K562 (cell line): ENCODE measurements around the gene TMEM117. TPM values are rescaled to one million over a fixed set of nuclear protein-coding genes. Genes with fewer than 3 reads are reported as not detected.

Source experiments
- ATAC-seq: fragments of 200-7000 bp; cut with Tn5 transposase; 3 replicates; pipeline ENCODE4 v1.9.1; 2020; ENCODE audit warnings: moderate library complexity
- BruUV-seq: library from RNA; stranded (reverse); fragments of 400-500 nt; replicated peaks from 2 replicates; lab custom pipeline; 2021; lab: Mats Ljungman, UMichigan
- CTCF ChIA-PET: fragments of 300-600 bp; formaldehyde crosslinking; extraction: SDS; loops from one replicate; lab custom pipeline; 2021; ENCODE audit warnings: low intra/inter-chr PET ratio; lab: Yijun Ruan, JAX
- POLR2A ChIA-PET: fragments of 300-600, 350-650 bp; sonication (Branson Sonifier 250); formaldehyde crosslinking; extraction: SDS; loops from one replicate; lab custom pipeline; 2021; ENCODE audit warnings: antibody characterized with exemption, inconsistent platforms; lab: Yijun Ruan, JAX
- DNase-seq, 4 experiments: peaks; one replicate each; pipeline versions ENCODE4 v3.0.0 to v3.0.0-alpha.2; 2011 to 2018; ENCODE audit warnings: low spot score in 3 of 4, mixed read lengths in 3 of 4; ENCODE audit errors: extremely low read depth in 1 of 4
- FAIRE-seq: peaks from 2 replicates; lab custom pipeline; 2011; peaks lifted over from hg19 to GRCh38; lab: Jason Lieb, UNC
- H2AFZ ChIP-seq: 2 replicates; pipeline ENCODE4 v1.6.0; 2011; ENCODE audit warnings: low read depth, low read length, control low read depth, inconsistent platforms
- H3K27ac ChIP-seq: fragments of 200-600 bp; 3 replicates; pipeline ENCODE4 v1.8.0; 2011; ENCODE audit warnings: low read depth, mild to moderate bottlenecking, control low read depth, inconsistent platforms, low read length, moderate library complexity, mixed read lengths; ENCODE audit errors: extremely low read depth
- H3K27me3 ChIP-seq, 2 experiments: fragments of 300-600 bp in 1 of 2; 2 replicates in 1 of 2; 3 replicates in 1 of 2; pipeline versions ENCODE4 v1.6.0 to v1.8.0; 2011; ENCODE audit warnings: inconsistent platforms in 2 of 2, low read length in 2 of 2, mild to moderate bottlenecking in 1 of 2, mixed read lengths in 1 of 2, moderate library complexity in 1 of 2; ENCODE audit not compliant: control insufficient read depth in 2 of 2, insufficient read depth in 2 of 2
- H3K36me3 ChIP-seq: fragments of 300-600 bp; 3 replicates; pipeline ENCODE4 v1.8.0; 2011; ENCODE audit warnings: mild to moderate bottlenecking, low read length, inconsistent platforms; ENCODE audit not compliant: control insufficient read depth, insufficient read depth
- H3K4me1 ChIP-seq, 2 experiments: fragments of 200-600 bp in 1 of 2; replicated peaks in 1 of 2; 2 replicates in 1 of 2; 3 replicates in 1 of 2; pipeline versions ENCODE4 v1.5.1 to v1.8.0; 2011; ENCODE audit warnings: inconsistent platforms in 2 of 2, low read length in 2 of 2, mild to moderate bottlenecking in 1 of 2, mixed read lengths in 1 of 2, moderate library complexity in 1 of 2; ENCODE audit not compliant: control insufficient read depth in 2 of 2, insufficient read depth in 2 of 2
- H3K4me2 ChIP-seq: 2 replicates; pipeline ENCODE4 v1.6.1; 2011; ENCODE audit warnings: low read length, control low read depth, inconsistent platforms, mixed read lengths; ENCODE audit not compliant: insufficient read depth
- H3K4me3 ChIP-seq: fragments of 200-600 bp; sonication (generic), shearing (Covaris generic); 2 replicates; pipeline ENCODE4 v1.5.1; 2016; ENCODE audit warnings: control low read depth, inconsistent platforms
- H3K79me2 ChIP-seq: fragments of 200-600 bp; 3 replicates; pipeline ENCODE4 v1.8.0; 2011; ENCODE audit warnings: low read length, inconsistent platforms; ENCODE audit not compliant: control insufficient read depth, insufficient read depth
- H3K9ac ChIP-seq, 2 experiments: 2 replicates each; pipeline versions ENCODE4 v1.6.0 to v1.6.1; 2011; ENCODE audit warnings: low read depth in 2 of 2, low read length in 2 of 2, control low read depth in 1 of 2, inconsistent platforms in 1 of 2, mild to moderate bottlenecking in 1 of 2, mixed read lengths in 1 of 2; ENCODE audit not compliant: insufficient read depth in 1 of 2
- H3K9me1 ChIP-seq: one replicate; pipeline ENCODE4 v1.6.0; 2011; ENCODE audit warnings: inconsistent platforms, mild to moderate bottlenecking, low read length, moderate library complexity; ENCODE audit not compliant: control insufficient read depth, insufficient read depth
- H3K9me3 ChIP-seq: replicated peaks from 2 replicates; pipeline ENCODE4 v1.5.1; 2011; ENCODE audit warnings: low read depth, low read length, inconsistent platforms; ENCODE audit not compliant: control insufficient read depth, insufficient read depth
- H4K20me1 ChIP-seq: replicated peaks from 2 replicates; pipeline ENCODE4 v1.6.1; 2011; ENCODE audit warnings: low read length, inconsistent platforms, mixed read lengths; ENCODE audit not compliant: control insufficient read depth, insufficient read depth
- CBFA2T2 ChIP-seq: fragments of 450-650 bp; conservative IDR thresholded peaks from 2 replicates; pipeline ENCODE4 v1.6.1; 2017; ENCODE audit warnings: mild to moderate bottlenecking
- CHD1 ChIP-seq: fragments of 200-600 bp; sonication (generic); IDR thresholded peaks from one replicate; pipeline ENCODE4 v1.6.1; 2012; ENCODE audit warnings: mild to moderate bottlenecking, moderate library complexity, low read length, inconsistent platforms
- DIDO1 ChIP-seq: fragments of 450-650 bp; IDR thresholded peaks from 2 replicates; pipeline ENCODE4 v1.6.1; 2016; ENCODE audit warnings: low read depth, missing biosample characterization, missing genetic modification characterization
- HSF4 ChIP-seq: fragments of 250-450 bp; sonication (Bioruptor Pico); IDR thresholded peaks from 2 replicates; pipeline ENCODE4 v2.1.2; 2022; ENCODE audit warnings: mild to moderate bottlenecking, moderate library complexity, borderline replicate concordance
- ILF3 ChIP-seq: fragments of 450-650 bp; IDR thresholded peaks from 2 replicates; pipeline ENCODE4 v1.6.1; 2018; ENCODE audit warnings: antibody characterized with exemption, mild to moderate bottlenecking, moderate library complexity, borderline replicate concordance
- KDM1A ChIP-seq, 2 experiments: fragments of 450-650 bp; IDR thresholded peaks; 2 replicates each; pipeline ENCODE4 v1.6.1; 2016; ENCODE audit warnings: mild to moderate bottlenecking in 2 of 2
- MEF2D ChIP-seq: conservative IDR thresholded peaks from 2 replicates; pipeline ENCODE4 v1.6.1; 2016; ENCODE audit warnings: low read depth, missing genetic modification characterization, missing compliant biosample characterization
- MIER1 ChIP-seq: fragments of 450-650 bp; IDR thresholded peaks from 2 replicates; pipeline ENCODE4 v1.6.1; 2016; ENCODE audit warnings: antibody characterized with exemption, mild to moderate bottlenecking, low read depth
- MTF1 ChIP-seq: fragments of 250-450 bp; sonication (Bioruptor Pico); IDR thresholded peaks from 2 replicates; pipeline ENCODE4 v1.9.0; 2021; ENCODE audit warnings: moderate library complexity, mild to moderate bottlenecking, inconsistent platforms, borderline replicate concordance
- NCOA1 ChIP-seq: fragments of 450-650 bp; IDR thresholded peaks from 2 replicates; pipeline ENCODE4 v1.6.1; 2016; ENCODE audit warnings: low read depth
- NR3C1 ChIP-seq: sonication (generic); formaldehyde crosslinking; IDR thresholded peaks from 2 replicates; pipeline ENCODE4 v1.8.1; 2022; ENCODE audit warnings: missing genetic modification reagents
- PRDM10 ChIP-seq: fragments of 450-650 bp; IDR thresholded peaks from 2 replicates; pipeline ENCODE4 v1.6.1; 2018; ENCODE audit not compliant: partially characterized antibody
- PURB ChIP-seq: sonication (generic); formaldehyde crosslinking; IDR thresholded peaks from 2 replicates; pipeline ENCODE4 v1.9.0; 2021; ENCODE audit warnings: low read depth, mild to moderate bottlenecking, missing genetic modification reagents
- RFX5 ChIP-seq: IDR thresholded peaks from 2 replicates; pipeline ENCODE4 v1.6.1; 2011; ENCODE audit warnings: low read depth, mild to moderate bottlenecking, improper control_type of control experiment, low read length
- SREBF2 ChIP-seq: sonication (generic); formaldehyde crosslinking; IDR thresholded peaks from 2 replicates; pipeline ENCODE4 v1.4.0; 2020; ENCODE audit warnings: mild to moderate bottlenecking, missing genetic modification reagents
- ZNF212 ChIP-seq: fragments of 450-650 bp; formaldehyde crosslinking; IDR thresholded peaks from 2 replicates; pipeline ENCODE4 v1.4.0; 2020; ENCODE audit warnings: mild to moderate bottlenecking
- ZNF24 ChIP-seq: fragments of 450-650 bp; IDR thresholded peaks from 2 replicates; pipeline ENCODE4 v1.6.1; 2016
- WGBS: fragments of 100-300 bp; shearing (Covaris generic); methylation state at CpG from one replicate; pipeline ENCODE4 v1.1.6; 2016; ENCODE audit warnings: low coverage, mixed read lengths; ENCODE audit not compliant: insufficient coverage; ENCODE audit errors: missing lambda C conversion rate; 5-methylcytosine and 5-hydroxymethylcytosine counted together
- in situ Hi-C: fragments of 300-500 bp; cut with MboI; formaldehyde crosslinking; loops from 4 replicates; pipeline ENCODE4 v1.15.0; 2018; ENCODE audit warnings: inconsistent platforms, mixed read lengths
- intact Hi-C: fragments of 100-400 bp; cut with micrococcal nuclease; formaldehyde crosslinking; loops from 2 replicates; pipeline ENCODE4 v1.14.2; 2022
- polyA plus RNA-seq, 8 experiments: library from polyadenylated mRNA; depleted of rRNA in 4 of 8; stranded (reverse) in 5 of 8; unstranded in 3 of 8; fragments of >200 nt; fragmentation: Nextera tagmentation in 2 of 8; fragmentation: Illumina TruSeq in 1 of 8; extraction: Ambion mirVana in 2 of 8; extraction: Trizol in 1 of 8; gene quantifications; 2 replicates each; pipeline versions ENCODE4 v1.2.1 to v1.2.3, GENCODE V29; 2011 to 2014; ENCODE audit warnings: inconsistent platforms in 1 of 8, missing spikeins in 1 of 8
- total RNA-seq, 7 experiments: library from RNA; depleted of rRNA in 6 of 7; stranded (reverse); fragments of >200 nt in 6 of 7; fragmentation: Illumina TruSeq in 2 of 7; extraction: Trizol in 2 of 7; gene quantifications; 2 replicates each; pipeline versions ENCODE4 v1.2.1 to v1.2.3, GENCODE V29; 2011 to 2021; ENCODE audit warnings: low replicate concordance in 1 of 7

Gene TMEM117
- total and polyA plus RNA-seq, 9 of the 15 experiments (the other 6 are each of a cell fraction or from before 2014, with no cell fraction given): 0.31 to 2.8 (median 1.0) TPM

- no peak for TF ChIP-seq CBFA2T2
- no peak for TF ChIP-seq MIER1
- TF ChIP-seq PURB (CRISPR knock-in tag): no peak
- no peak for TF ChIP-seq DIDO1
Observed at GRCh38 chr12:43903686-43904085, 67.8 kb downstream of the TMEM117 start (continued).

GRCh38 chr12:43912859-43913258 lies 77.0 kb downstream of the TMEM117 start:
- intact Hi-C loops (no loop called here), in situ Hi-C loops (no loop called here)
- no peak for TF ChIP-seq CHD1
- TF ChIP-seq PRDM10: no peak
- no peak for TF ChIP-seq NCOA1
- TF ChIP-seq MEF2D: no peak
- no peak for TF ChIP-seq NR3C1 (CRISPR knock-in tag)
- no peak for TF ChIP-seq ILF3
- no peak for TF ChIP-seq ZNF212
- TF ChIP-seq RFX5: no peak
- TF ChIP-seq HSF4 (CRISPR knock-in tag): no peak
- TF ChIP-seq KDM1A (IDR thresholded peaks at IDR 0.05): no peak
- no peak for TF ChIP-seq ZNF24
- TF ChIP-seq MTF1 (CRISPR knock-in tag): no peak
- no peak for TF ChIP-seq SREBF2
- Histone ChIP-seq H3K9ac (no peak overlapping the region), H4K20me1 (no peaks in the 10 kb centered on the region), H3K4me1 (no peaks in the 10 kb centered on the region), H3K4me2 (no peak overlapping the region), H3K4me3 (no peak overlapping the region), H3K27ac (no peak overlapping the region), H3K79me2 (no peaks in the 10 kb centered on the region), H2AFZ (no peak overlapping the region), H3K27me3 (no peaks in the 10 kb centered on the region), H3K9me1 (no peaks in the 10 kb centered on the region), H3K36me3 (no peaks in the 10 kb centered on the region), H3K9me3 (no peaks in the 10 kb centered on the region)
- BruUV-seq: no TSS peak
- 0% methylated on average over 1 of the region's 1 CpG for WGBS
- CTCF ChIA-PET: no interaction called here
- POLR2A ChIA-PET: no interaction called here
- FAIRE-seq (no peak), ATAC-seq (no peak), DNase-seq (no peak)
